GM19099 (cell line): ENCODE measurements around the gene IREB2.

ENCODE experiments used
- POLR2A ChIP-seq: IDR thresholded peaks from 3 replicates; pipeline ENCODE4 v1.6.1; 2011; ENCODE audit warnings: low read depth; ENCODE audit not compliant: insufficient read length; ENCODE audit errors: extremely low read depth

IREB2 gene

GRCh38 chr15:78477295-78477694 is 39.3 kb downstream of the IREB2 start:
- TF ChIP-seq POLR2A, result no peak

- TF ChIP-seq POLR2A, result no peak
Measured at GRCh38 chr15:78479650-78480049, 41.6 kb downstream of the IREB2 start.

GRCh38 chr15:78481917-78482316 is 43.9 kb downstream of the IREB2 start:
- no peak for TF ChIP-seq POLR2A

GRCh38 chr15:78492872-78493271 is 54.9 kb downstream of the IREB2 start:
- no peak for TF ChIP-seq POLR2A

GRCh38 chr15:78501857-78502256 is 63.8 kb downstream of the IREB2 start:
- no peak for TF ChIP-seq POLR2A

GRCh38 chr15:78502641-78503040 is 64.6 kb downstream of the IREB2 start:
- no peak for TF ChIP-seq POLR2A

GRCh38 chr15:78506971-78507830 is 69.2 kb downstream of the IREB2 start, which contains the start of gene HYKK:
Gene HYKK, plus strand, starts transcription at chr15:78507577. Its CDS starts 5,512 bp downstream, at chr15:78513089.
- peak; percentile 49 for TF ChIP-seq POLR2A

GRCh38 chr15:78507831-78508160 is 69.8 kb downstream of the IREB2 start:
- TF ChIP-seq POLR2A, result no peak

GRCh38 chr15:78508272-78508671 is 70.3 kb downstream of the IREB2 start:
- TF ChIP-seq POLR2A, result no peak

- TF ChIP-seq POLR2A, result no peak
Measured at GRCh38 chr15:78509726-78510312, 71.8 kb downstream of the IREB2 start.

- TF ChIP-seq POLR2A, result no peak
Measured at GRCh38 chr15:78524230-78524629, 86.2 kb downstream of the IREB2 start.

GRCh38 chr15:78527325-78527724 is 89.3 kb downstream of the IREB2 start:
- no peak for TF ChIP-seq POLR2A

GRCh38 chr15:78533331-78533730 is 95.3 kb downstream of the IREB2 start:
- no peak for TF ChIP-seq POLR2A

GRCh38 chr15:78536134-78536533 is 98.1 kb downstream of the IREB2 start:
- TF ChIP-seq POLR2A, result no peak

GRCh38 chr15:78537266-78537905 is 99.4 kb downstream of the IREB2 start:
- TF ChIP-seq POLR2A, result no peak

GRCh38 chr15:78538358-78538757 is 100.3 kb downstream of the IREB2 start:
- TF ChIP-seq POLR2A, result no peak

- peak; percentile 97 for TF ChIP-seq POLR2A
Measured at GRCh38 chr15:78540141-78540870, 102.3 kb downstream of the IREB2 start, which contains the start of gene PSMA4. Gene PSMA4, plus strand, starts transcription at chr15:78540444. Its CDS starts 1,484 bp downstream, at chr15:78541928.
